Gastroesophageal sphincter (tissue), 3 donors: ENCODE measurements around the gene RASSF6.

Experiments used
- EP300 ChIP-seq: sonication (generic); formaldehyde crosslinking; IDR thresholded peaks from one replicate; pipeline ENCODE4 v1.6.1; 2017; ENCODE audit warnings: antibody characterized with exemption, mild to moderate bottlenecking
- POLR2A ChIP-seq, 2 donors: fragments of 450-650 bp; IDR thresholded peaks; one replicate each; pipeline ENCODE4 v1.6.1; 2017; ENCODE audit warnings: antibody characterized with exemption in 2 of 2, mild to moderate bottlenecking in 2 of 2, moderate library complexity in 1 of 2
- TF ChIP-seq, protein P1 (sequence below), 4 experiments: fragments of 200-600 bp in 2 of 4; fragments of 450-650 bp in 2 of 4; sonication (generic) in 1 of 4; IDR thresholded peaks; one replicate each; pipeline ENCODE4 v1.5.1; 2017 to 2019; ENCODE audit warnings: antibody characterized with exemption in 4 of 4, mild to moderate bottlenecking in 2 of 4, moderate library complexity in 2 of 4

DNA sequence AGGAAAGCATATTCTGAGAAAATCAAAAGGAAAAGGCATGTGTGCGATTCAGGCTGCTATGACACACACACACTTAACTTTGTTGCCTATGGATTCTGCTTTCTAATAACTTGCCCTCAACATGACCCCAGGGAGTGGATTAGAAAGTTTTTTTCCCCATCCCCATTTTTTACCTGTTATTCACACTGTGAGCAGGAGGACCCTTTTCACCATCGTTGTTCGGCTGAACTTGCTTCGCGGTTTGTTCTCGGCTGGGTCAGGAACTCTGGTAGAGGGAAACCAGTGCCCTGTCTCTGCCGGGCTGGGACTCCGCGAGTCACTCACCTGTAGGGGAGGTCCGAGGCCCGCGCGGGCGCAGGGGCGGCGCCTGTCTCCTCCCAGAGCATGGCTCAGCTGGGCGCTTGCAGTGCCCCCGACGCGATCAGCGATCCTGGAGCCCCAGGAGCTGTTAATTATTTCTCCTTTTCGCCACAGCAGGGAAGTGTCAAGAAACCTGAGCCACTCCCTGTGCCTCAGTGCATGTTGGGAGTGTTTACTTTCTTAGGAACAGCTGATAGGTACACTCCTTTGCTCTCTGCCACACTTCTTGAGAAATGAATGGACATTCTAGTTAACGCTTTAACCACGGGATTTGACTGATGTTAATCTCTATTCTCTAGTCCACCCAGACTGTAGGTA, at the start of gene RASSF6:
- TF ChIP-seq EP300 (no peak), POLR2A (IDR thresholded peaks at IDR 0.05) (no peak)
- TF ChIP-seq, protein P1, sequence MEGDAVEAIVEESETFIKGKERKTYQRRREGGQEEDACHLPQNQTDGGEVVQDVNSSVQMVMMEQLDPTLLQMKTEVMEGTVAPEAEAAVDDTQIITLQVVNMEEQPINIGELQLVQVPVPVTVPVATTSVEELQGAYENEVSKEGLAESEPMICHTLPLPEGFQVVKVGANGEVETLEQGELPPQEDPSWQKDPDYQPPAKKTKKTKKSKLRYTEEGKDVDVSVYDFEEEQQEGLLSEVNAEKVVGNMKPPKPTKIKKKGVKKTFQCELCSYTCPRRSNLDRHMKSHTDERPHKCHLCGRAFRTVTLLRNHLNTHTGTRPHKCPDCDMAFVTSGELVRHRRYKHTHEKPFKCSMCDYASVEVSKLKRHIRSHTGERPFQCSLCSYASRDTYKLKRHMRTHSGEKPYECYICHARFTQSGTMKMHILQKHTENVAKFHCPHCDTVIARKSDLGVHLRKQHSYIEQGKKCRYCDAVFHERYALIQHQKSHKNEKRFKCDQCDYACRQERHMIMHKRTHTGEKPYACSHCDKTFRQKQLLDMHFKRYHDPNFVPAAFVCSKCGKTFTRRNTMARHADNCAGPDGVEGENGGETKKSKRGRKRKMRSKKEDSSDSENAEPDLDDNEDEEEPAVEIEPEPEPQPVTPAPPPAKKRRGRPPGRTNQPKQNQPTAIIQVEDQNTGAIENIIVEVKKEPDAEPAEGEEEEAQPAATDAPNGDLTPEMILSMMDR (IDR thresholded peaks at IDR 0.05), result no peak
